NCI-H187 (cell line): ENCODE measurements around the gene BCAP29.

Experiments used
- DNase-seq, 2 experiments: peaks; one replicate each; lab custom pipeline; 2025; lab: John Stamatoyannopoulos, UW

BCAP29 gene

GRCh38 chr7:107581387-107582013 lies 1.5 kb downstream of the BCAP29 start:
- no peak for DNase-seq

DNA sequence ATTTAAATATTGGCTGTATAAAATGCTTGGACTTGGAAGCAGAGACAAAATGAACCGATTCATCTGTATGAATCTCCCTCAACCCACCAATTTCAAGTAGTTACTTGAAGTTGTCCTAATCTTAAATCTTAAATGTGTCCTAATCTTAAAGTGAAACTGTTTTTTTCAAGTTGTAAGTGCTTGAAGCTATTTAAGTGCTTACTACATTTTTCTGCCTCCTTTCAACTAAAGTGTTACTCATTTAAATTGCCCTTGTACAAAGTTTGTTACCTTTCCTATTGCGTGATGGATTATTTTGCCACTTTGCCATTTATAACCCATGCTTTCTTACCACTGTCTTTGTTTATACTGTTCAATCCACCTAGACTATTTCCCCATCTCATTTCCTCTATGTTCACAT lies 2.8 kb downstream of the BCAP29 start:
- DNase-seq: no peak

DNA sequence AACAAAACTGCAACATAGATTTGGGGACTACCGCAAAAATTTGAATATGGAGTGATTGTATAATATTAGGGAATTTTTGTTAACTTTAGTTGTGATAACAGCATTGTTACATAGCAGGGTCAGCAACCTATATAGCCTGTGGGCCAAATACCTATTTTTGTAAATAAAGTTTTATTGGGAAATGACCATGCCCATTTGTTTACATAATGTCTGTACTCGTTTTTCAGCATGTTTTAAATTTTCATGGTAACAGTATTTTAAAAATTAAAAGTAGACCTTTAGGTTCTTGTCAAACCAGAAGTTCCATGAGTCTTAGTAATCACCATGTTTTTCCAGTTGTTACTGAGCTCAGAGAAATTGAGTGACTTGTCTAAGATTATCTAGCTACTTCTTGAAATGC lies 4.7 kb downstream of the BCAP29 start:
- DNase-seq: no peak

DNA sequence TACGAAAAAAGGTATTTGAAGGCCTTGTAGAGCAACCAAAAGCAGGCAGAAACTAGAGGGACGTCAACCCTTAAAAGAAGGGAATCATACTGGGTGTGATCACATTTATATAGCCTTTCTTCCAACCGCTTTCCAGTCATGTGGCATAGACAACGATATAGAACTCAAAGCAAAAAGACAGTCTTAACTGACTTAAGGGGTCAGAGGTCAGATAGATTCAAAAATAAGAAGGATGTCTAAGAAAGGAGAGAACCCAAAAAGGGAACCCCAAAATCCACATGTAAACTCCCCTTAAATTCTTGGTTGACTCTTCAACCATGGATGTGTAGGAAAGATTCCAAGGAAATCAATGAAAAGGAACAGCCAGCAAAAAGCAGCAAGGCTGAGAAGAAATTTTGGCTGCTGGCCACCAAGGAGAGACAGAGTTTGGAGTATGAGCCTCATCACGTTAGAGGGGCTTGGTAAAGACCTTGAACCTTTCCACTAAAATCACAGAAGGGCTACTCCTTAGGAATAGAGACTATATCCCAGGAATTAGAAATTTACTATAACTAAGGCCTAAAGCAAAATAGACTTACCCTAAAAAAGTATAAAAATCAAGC lies 8.6 kb downstream of the BCAP29 start:
- DNase-seq: no peak

DNA sequence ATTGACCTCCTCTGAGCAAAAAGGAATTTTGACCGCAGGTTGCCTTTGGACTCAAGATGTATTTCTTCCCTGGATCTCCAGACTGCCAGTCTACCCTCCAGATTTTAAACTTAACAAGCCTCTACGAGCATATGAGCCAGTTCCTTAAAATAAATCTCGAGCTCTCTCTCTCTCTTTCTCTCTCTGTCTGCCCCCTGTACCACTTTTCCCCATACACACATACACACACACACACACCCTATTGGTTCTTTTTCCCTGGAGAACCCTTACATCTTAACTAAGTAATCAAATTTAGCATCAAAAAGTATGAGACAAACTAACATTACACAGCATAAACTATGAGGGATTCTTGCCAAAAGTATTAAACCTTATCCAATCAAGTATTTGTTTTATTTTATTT lies 11.4 kb downstream of the BCAP29 start:
- DNase-seq: no peak

DNA sequence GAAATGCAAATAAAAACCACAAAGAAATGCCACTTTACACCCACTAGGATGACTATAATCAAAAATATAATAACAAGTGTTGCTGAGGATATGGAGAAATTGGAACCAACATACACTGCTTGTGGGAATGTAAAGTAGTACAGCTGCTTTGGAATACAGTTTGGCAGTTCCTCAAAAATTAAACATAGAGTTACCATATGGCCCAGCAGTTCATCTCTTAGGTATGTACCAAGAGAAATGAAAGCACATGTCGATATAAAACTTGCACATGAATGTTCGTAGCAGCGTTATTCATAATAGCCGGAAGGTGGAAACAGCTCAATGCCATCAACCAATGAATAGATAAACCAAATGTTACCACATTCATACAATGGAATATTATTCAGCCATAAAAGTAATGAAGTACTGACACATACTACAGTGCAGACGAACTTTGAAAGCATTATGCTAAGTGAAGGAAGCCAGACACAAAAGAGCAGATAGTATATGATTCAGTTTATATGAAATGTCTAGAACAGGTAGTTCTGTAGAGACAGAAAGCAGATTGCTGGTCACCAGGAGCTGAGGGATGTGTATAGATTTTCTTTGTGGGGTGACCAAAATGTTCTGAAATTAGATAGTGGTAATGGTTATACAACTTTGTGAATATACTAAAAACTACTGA lies 12.4 kb downstream of the BCAP29 start:
- no peak for DNase-seq

DNA sequence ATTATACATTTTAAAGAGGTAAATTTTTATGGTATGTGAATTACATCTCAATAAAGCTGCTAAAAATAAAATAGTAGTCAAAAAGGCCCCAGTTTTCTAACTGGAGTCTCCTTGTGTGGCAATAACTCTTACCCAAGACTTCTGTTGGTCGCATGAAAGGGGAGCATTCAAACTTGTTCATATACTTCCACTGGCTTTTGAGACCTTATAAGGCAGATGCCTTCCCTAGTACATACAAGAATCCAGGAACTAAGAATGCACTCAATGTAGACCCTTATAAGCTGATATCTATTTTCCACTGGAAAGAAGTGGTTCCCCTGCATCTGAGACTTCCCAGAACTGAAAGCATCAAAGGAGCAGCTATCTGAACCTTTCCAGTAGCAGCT lies 13.0 kb downstream of the BCAP29 start:
- DNase-seq: no peak

DNA sequence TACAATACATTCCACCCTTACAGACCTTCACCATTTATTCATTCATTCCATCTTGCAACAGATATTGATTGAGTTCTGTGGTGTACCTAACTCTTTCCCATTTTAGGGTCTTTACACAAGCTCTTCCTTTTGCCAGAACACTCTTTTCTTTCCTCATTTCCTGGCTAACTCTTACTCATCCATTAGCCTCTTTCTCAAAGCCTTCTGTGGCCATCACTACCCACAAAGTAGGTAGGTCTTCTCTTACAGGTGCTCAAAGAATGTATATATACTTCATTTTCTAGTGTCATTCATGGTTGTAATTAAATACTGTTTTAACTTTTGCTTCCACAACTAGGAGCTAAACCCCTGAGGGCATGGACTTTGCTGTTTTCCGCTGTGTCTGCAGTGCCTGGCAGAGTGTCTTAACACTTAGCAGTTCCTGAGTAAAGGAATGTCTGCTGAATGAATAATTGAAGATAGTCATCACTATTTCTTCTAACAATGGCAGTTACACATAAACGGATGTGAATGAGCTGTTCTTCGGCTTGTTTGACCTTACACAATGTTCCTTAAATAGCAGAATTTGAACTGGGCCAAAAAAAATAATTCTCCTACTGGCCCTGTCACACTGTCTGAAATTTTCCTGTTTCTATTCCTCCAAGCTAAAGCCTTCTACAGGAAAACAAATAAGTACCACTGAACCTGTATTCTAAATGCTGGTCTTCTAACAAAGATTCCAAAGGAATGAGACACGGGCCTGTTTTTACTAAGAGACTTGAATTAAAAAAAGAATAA lies 15.1 kb downstream of the BCAP29 start:
- DNase-seq: no peak

GRCh38 chr7:107596881-107597581 lies 17.0 kb downstream of the BCAP29 start:
- no peak for DNase-seq

GRCh38 chr7:107597582-107597916 lies 17.5 kb downstream of the BCAP29 start:
- DNase-seq: no peak

DNA sequence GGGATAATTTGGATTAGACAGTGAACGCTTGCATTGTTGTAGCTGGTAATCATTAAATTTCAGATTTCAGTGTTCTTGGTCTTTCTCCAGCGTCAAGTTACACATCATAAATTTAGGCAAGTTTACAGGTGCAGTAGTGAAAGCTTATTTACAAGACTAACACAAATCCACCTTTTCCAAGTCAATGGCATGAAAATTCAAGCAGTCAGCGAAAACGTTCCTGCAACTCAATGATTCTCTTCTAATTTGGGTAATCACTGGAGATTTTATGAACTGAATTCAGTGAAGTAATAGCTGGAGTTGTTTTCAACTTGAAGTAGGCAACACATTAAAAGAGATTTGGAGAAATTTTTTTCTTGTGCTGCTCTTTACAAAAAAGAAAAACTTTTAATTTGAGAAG lies 17.9 kb downstream of the BCAP29 start:
- DNase-seq: no peak

DNA sequence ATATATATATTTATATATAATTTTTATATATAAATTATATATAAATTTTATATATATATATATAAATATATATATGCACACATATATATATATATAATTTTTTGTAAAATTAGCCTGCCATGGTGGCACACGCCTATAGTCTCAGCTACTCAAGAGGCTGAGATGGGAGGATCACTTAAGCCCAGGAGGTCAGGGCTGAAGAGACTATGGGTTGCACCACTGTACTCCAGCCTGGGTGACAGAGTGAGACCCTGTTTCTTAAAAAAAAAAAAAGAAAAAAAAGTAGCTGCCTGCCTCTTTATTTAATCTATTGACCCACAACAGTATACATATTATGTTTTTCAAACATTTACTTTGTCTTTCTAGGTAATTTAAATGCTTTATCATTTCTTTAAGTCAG lies 19.2 kb downstream of the BCAP29 start:
- DNase-seq: no peak

- no peak for DNase-seq
Measured at GRCh38 chr7:107600816-107601215, 20.8 kb downstream of the BCAP29 start.

- DNase-seq: no peak
Measured at GRCh38 chr7:107605218-107605815, 25.3 kb downstream of the BCAP29 start.

GRCh38 chr7:107606303-107606702 lies 26.3 kb downstream of the BCAP29 start:
- no peak for DNase-seq

DNA sequence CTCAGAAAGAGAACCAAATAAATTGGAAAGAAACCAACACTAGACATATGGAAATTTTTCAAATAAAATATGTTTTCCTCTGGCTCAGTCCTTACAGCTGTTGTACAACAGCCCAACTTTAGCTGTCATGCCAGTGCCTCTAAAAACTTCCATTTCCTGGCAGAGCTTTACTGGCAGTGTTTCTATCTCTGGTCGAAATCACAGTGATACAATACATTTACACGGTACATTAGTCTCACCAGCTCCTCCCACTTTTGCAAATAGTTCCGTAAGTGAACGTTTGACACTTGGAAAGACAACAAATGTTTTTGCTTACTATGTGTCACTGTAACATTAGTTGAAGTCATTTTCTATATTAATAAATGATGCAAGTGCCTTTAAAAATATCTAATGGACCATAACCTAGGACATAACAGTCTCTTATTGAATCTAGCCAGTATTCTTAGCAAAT lies 29.8 kb downstream of the BCAP29 start:
- DNase-seq: no peak

DNA sequence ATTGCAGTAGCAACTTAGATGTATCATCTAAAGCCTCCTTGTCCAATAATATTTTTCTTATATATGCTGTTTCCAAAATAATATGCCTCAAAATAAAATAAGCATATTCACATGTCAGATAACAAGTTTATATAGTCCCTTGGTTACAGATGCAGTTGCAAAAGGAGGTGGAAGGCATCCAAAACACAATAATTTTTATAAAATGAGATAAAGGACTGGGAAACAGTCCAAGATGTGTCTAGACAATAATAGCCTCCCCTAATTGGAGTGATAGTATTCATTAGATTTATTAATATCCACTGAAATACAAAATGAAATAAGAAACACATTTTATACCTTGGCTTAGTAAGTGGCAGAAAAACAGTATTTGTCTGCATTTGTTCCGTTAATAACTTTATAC lies 30.3 kb downstream of the BCAP29 start:
- no peak for DNase-seq

- no peak for DNase-seq
Measured at GRCh38 chr7:107613439-107613838, 33.4 kb downstream of the BCAP29 start.

DNA sequence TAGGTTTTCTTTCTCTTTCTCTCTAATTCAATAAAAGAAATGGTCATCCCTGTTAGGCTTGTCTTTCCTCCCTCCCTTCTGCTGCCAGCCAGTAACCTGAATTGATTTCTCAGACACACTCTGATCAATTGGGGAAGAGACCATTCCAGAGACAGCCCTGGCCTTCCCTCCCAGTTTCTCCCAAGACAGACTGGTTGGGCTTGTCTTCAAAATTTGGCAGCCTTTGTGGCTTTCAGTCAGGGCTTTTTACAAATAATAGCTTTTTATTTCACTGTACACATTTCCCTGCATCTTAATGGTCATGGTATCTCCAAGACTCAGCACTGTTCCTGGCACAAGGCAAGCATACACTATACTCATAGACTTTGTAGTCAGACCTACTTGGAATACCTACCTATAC lies 33.9 kb downstream of the BCAP29 start:
- no peak for DNase-seq

GRCh38 chr7:107614425-107614824 lies 34.4 kb downstream of the BCAP29 start:
- no peak for DNase-seq

- no peak for DNase-seq
Measured at GRCh38 chr7:107615910-107616680, 36.0 kb downstream of the BCAP29 start.
